K562 (cell line): ENCODE data around the gene LHFPL5. TPM values are rescaled to one million over a fixed set of nuclear protein-coding genes. Genes with fewer than 3 reads are reported as not detected.

ENCODE experiments used
- ATAC-seq: fragments of 200-7000 bp; cut with Tn5 transposase; 3 replicates; pipeline ENCODE4 v1.9.1; 2020; ENCODE audit warnings: moderate library complexity
- BruUV-seq: library from RNA; stranded (reverse); fragments of 400-500 nt; replicated peaks from 2 replicates; lab custom pipeline; 2021; lab: Mats Ljungman, UMichigan
- CTCF ChIA-PET: fragments of 300-600 bp; formaldehyde crosslinking; extraction: SDS; loops from one replicate; lab custom pipeline; 2021; ENCODE audit warnings: low intra/inter-chr PET ratio; lab: Yijun Ruan, JAX
- POLR2A ChIA-PET: fragments of 300-600, 350-650 bp; sonication (Branson Sonifier 250); formaldehyde crosslinking; extraction: SDS; loops from one replicate; lab custom pipeline; 2021; ENCODE audit warnings: antibody characterized with exemption, inconsistent platforms; lab: Yijun Ruan, JAX
- DNase-seq, 4 experiments: peaks; one replicate each; pipeline versions ENCODE4 v3.0.0 to v3.0.0-alpha.2; 2011 to 2018; ENCODE audit warnings: low spot score in 3 of 4, mixed read lengths in 3 of 4; ENCODE audit errors: extremely low read depth in 1 of 4
- FAIRE-seq: peaks from 2 replicates; lab custom pipeline; 2011; peaks lifted over from hg19 to GRCh38; lab: Jason Lieb, UNC
- H2AFZ ChIP-seq: 2 replicates; pipeline ENCODE4 v1.6.0; 2011; ENCODE audit warnings: low read depth, low read length, control low read depth, inconsistent platforms
- H3K27ac ChIP-seq: fragments of 200-600 bp; 3 replicates; pipeline ENCODE4 v1.8.0; 2011; ENCODE audit warnings: low read depth, mild to moderate bottlenecking, control low read depth, inconsistent platforms, low read length, moderate library complexity, mixed read lengths; ENCODE audit errors: extremely low read depth
- H3K27me3 ChIP-seq, 2 experiments: fragments of 300-600 bp in 1 of 2; 2 replicates in 1 of 2; 3 replicates in 1 of 2; pipeline versions ENCODE4 v1.6.0 to v1.8.0; 2011; ENCODE audit warnings: inconsistent platforms in 2 of 2, low read length in 2 of 2, mild to moderate bottlenecking in 1 of 2, mixed read lengths in 1 of 2, moderate library complexity in 1 of 2; ENCODE audit not compliant: control insufficient read depth in 2 of 2, insufficient read depth in 2 of 2
- H3K36me3 ChIP-seq: fragments of 300-600 bp; 3 replicates; pipeline ENCODE4 v1.8.0; 2011; ENCODE audit warnings: mild to moderate bottlenecking, low read length, inconsistent platforms; ENCODE audit not compliant: control insufficient read depth, insufficient read depth
- H3K4me1 ChIP-seq, 2 experiments: fragments of 200-600 bp in 1 of 2; replicated peaks in 1 of 2; 2 replicates in 1 of 2; 3 replicates in 1 of 2; pipeline versions ENCODE4 v1.5.1 to v1.8.0; 2011; ENCODE audit warnings: inconsistent platforms in 2 of 2, low read length in 2 of 2, mild to moderate bottlenecking in 1 of 2, mixed read lengths in 1 of 2, moderate library complexity in 1 of 2; ENCODE audit not compliant: control insufficient read depth in 2 of 2, insufficient read depth in 2 of 2
- H3K4me2 ChIP-seq: 2 replicates; pipeline ENCODE4 v1.6.1; 2011; ENCODE audit warnings: low read length, control low read depth, inconsistent platforms, mixed read lengths; ENCODE audit not compliant: insufficient read depth
- H3K4me3 ChIP-seq: fragments of 200-600 bp; sonication (generic), shearing (Covaris generic); 2 replicates; pipeline ENCODE4 v1.5.1; 2016; ENCODE audit warnings: control low read depth, inconsistent platforms
- H3K79me2 ChIP-seq: fragments of 200-600 bp; 3 replicates; pipeline ENCODE4 v1.8.0; 2011; ENCODE audit warnings: low read length, inconsistent platforms; ENCODE audit not compliant: control insufficient read depth, insufficient read depth
- H3K9ac ChIP-seq, 2 experiments: 2 replicates each; pipeline versions ENCODE4 v1.6.0 to v1.6.1; 2011; ENCODE audit warnings: low read depth in 2 of 2, low read length in 2 of 2, control low read depth in 1 of 2, inconsistent platforms in 1 of 2, mild to moderate bottlenecking in 1 of 2, mixed read lengths in 1 of 2; ENCODE audit not compliant: insufficient read depth in 1 of 2
- H3K9me1 ChIP-seq: one replicate; pipeline ENCODE4 v1.6.0; 2011; ENCODE audit warnings: inconsistent platforms, mild to moderate bottlenecking, low read length, moderate library complexity; ENCODE audit not compliant: control insufficient read depth, insufficient read depth
- H3K9me3 ChIP-seq: replicated peaks from 2 replicates; pipeline ENCODE4 v1.5.1; 2011; ENCODE audit warnings: low read depth, low read length, inconsistent platforms; ENCODE audit not compliant: control insufficient read depth, insufficient read depth
- H4K20me1 ChIP-seq: replicated peaks from 2 replicates; pipeline ENCODE4 v1.6.1; 2011; ENCODE audit warnings: low read length, inconsistent platforms, mixed read lengths; ENCODE audit not compliant: control insufficient read depth, insufficient read depth
- ATF3 ChIP-seq, 2 experiments: fragments of 450-650 bp in 1 of 2; sonication (generic) in 1 of 2; formaldehyde crosslinking in 1 of 2; IDR thresholded peaks in 1 of 2; conservative IDR thresholded peaks in 1 of 2; 2 replicates each; pipeline versions ENCODE4 v1.6.1 to v1.8.1; 2016 to 2023; ENCODE audit warnings: mild to moderate bottlenecking in 2 of 2, moderate library complexity in 2 of 2, inconsistent platforms in 1 of 2, missing genetic modification reagents in 1 of 2
- CEBPB ChIP-seq: fragments of 450-650 bp; IDR thresholded peaks from 2 replicates; pipeline ENCODE4 v1.6.1; 2016; ENCODE audit warnings: missing genetic modification characterization, missing compliant biosample characterization
- CEBPG ChIP-seq, 3 experiments: fragments of 200-800 bp in 1 of 3; sonication (Bioruptor generic) in 1 of 3; sonication (generic) in 1 of 3; formaldehyde crosslinking in 1 of 3; IDR thresholded peaks in 2 of 3; conservative IDR thresholded peaks in 1 of 3; 2 replicates each; pipeline versions ENCODE4 v1.6.1 to v1.8.0; 2016 to 2022; ENCODE audit warnings: missing compliant biosample characterization in 2 of 3, missing genetic modification characterization in 2 of 3, mild to moderate bottlenecking in 1 of 3, missing genetic modification reagents in 1 of 3
- ZKSCAN1 ChIP-seq: fragments of 150-350 bp; IDR thresholded peaks from 2 replicates; pipeline ENCODE4 v1.6.1; 2016; ENCODE audit warnings: low read depth, low read length
- ZNF551 ChIP-seq: fragments of 250-450 bp; sonication (Bioruptor Pico); IDR thresholded peaks from 2 replicates; pipeline ENCODE4 v1.5.0; 2021; ENCODE audit warnings: mild to moderate bottlenecking, moderate library complexity
- ZSCAN29 ChIP-seq: fragments of 450-650 bp; IDR thresholded peaks from 2 replicates; pipeline ENCODE4 v1.6.1; 2017
- ZSCAN32 ChIP-seq: fragments of 450-650 bp; formaldehyde crosslinking; IDR thresholded peaks from 2 replicates; pipeline ENCODE4 v1.4.0; 2020; ENCODE audit warnings: mild to moderate bottlenecking, moderate library complexity
- WGBS: fragments of 100-300 bp; shearing (Covaris generic); methylation state at CpG from one replicate; pipeline ENCODE4 v1.1.6; 2016; ENCODE audit warnings: low coverage, mixed read lengths; ENCODE audit not compliant: insufficient coverage; ENCODE audit errors: missing lambda C conversion rate; 5-methylcytosine and 5-hydroxymethylcytosine counted together
- in situ Hi-C: fragments of 300-500 bp; cut with MboI; formaldehyde crosslinking; loops from 4 replicates; pipeline ENCODE4 v1.15.0; 2018; ENCODE audit warnings: inconsistent platforms, mixed read lengths
- intact Hi-C: fragments of 100-400 bp; cut with micrococcal nuclease; formaldehyde crosslinking; loops from 2 replicates; pipeline ENCODE4 v1.14.2; 2022
- polyA plus RNA-seq, 8 experiments: library from polyadenylated mRNA; depleted of rRNA in 4 of 8; stranded (reverse) in 5 of 8; unstranded in 3 of 8; fragments of >200 nt; fragmentation: Nextera tagmentation in 2 of 8; fragmentation: Illumina TruSeq in 1 of 8; extraction: Ambion mirVana in 2 of 8; extraction: Trizol in 1 of 8; gene quantifications; 2 replicates each; pipeline versions ENCODE4 v1.2.1 to v1.2.3, GENCODE V29; 2011 to 2014; ENCODE audit warnings: inconsistent platforms in 1 of 8, missing spikeins in 1 of 8
- total RNA-seq, 7 experiments: library from RNA; depleted of rRNA in 6 of 7; stranded (reverse); fragments of >200 nt in 6 of 7; fragmentation: Illumina TruSeq in 2 of 7; extraction: Trizol in 2 of 7; gene quantifications; 2 replicates each; pipeline versions ENCODE4 v1.2.1 to v1.2.3, GENCODE V29; 2011 to 2021; ENCODE audit warnings: low replicate concordance in 1 of 7

LHFPL5 gene
- total and polyA plus RNA-seq, 9 of the 15 experiments (the other 6 are each of a cell fraction or from before 2014, with no cell fraction given) = not detected

- ChIA-PET POLR2A (no interaction called here), CTCF (no interaction called here)
- Histone ChIP-seq H3K36me3 (no peaks in the 10 kb centered on the region), H3K27me3 (peaks cover 43 to 78% of the 10 kb centered on the region in 2 experiments), H3K4me1 (peaks cover 0 to 7% of the 10 kb centered on the region in 2 experiments; a peak in 2 of 5 replicates), H2AFZ (no peak overlapping the region), H3K9me1 (no peaks in the 10 kb centered on the region), H3K27ac (no peak overlapping the region), H3K79me2 (no peaks in the 10 kb centered on the region), H3K9me3 (no peaks in the 10 kb centered on the region), H3K9ac (no peak overlapping the region), H3K4me2 (no peak overlapping the region), H3K4me3 (no peak overlapping the region), H4K20me1 (0 out of 2 replicates have a peak, but pooled peaks cover 4% of the 10 kb centered on the region)
- intact Hi-C loops = no loop called here
- in situ Hi-C loops = no loop called here
- TF ChIP-seq ZKSCAN1 (peak; percentile 71), ATF3 (IDR thresholded peaks at IDR 0.05) (peak; percentile 47; the same call in 1 of the 2 replicates), ATF3 (CRISPR knock-in tag; conservative IDR thresholded peaks at IDR 0.05) (no peak), ZSCAN32 (CRISPR knock-in tag) (0 out of 2 replicates have a peak, but pooled peaks have one; percentile 20), CEBPG (CRISPR knock-in tag; IDR thresholded peaks at IDR 0.05) (peak; percentile 52), CEBPG (tag; conservative IDR thresholded peaks at IDR 0.05 in 1 of 2, IDR thresholded peaks at IDR 0.05 in 1 of 2) (peak; percentile 64 to 74), CEBPB (tag) (peak; percentile 74), ZSCAN29 (no peak), ZNF551 (CRISPR knock-in tag) (no peak)
- DNase-seq = peak in 1 of 4 experiments; percentile 7
- BruUV-seq = no TSS peak
- FAIRE-seq = no peak
- no peak for ATAC-seq
- 16% methylated on average over 9 of the region's 10 CpGs for WGBS
Observed at GRCh38 chr6:35777356-35778102, 27.6 kb upstream of the LHFPL5 start.
